ENCODE data around the gene SOS2.
"Not testable (repeated sequence)": the region's sequence is repeated elsewhere in the genome, so short reads cannot be mapped to it uniquely, and the experiment has no call there.

SOS2 gene

DNA sequence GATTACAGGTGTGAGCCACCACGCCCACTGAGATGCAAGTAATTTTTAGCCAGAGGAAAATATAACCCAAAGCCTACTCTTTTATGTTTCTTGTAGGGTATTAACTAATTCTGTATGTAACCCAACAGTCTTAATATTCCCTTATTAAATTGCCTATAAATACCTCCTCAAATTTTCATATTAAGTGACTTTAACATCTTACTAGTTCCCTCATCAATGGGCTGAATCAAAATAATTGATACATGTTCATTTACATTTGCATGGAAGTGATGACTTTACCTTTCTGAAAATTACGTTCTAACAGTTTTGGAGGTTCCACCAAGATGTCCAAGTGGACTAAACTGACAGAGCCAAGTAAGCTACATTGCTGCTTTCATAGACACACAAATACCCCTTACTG lies 3.1 kb downstream of the SOS2 start:
- DNase-seq (ENCODE audit: low read depth in 2 of 2, low spot score in 1 of 2), result no peak

DNA sequence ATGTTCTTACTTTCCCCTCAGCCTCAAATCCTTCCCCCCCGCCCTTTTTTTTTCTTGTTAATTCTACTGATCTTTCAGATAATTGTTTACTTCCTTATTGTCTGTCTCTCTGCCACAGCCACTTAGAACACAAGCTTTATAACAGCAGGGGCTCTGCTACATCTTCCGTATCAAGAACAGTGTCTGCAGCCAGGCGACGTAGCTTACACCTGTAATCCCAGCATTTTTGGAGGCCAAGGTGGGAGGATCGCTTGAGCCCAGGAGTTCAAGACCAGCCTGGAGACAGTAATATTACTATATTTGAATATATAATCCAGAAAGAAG lies 5.4 kb downstream of the SOS2 start:
- DNase-seq (ENCODE audit: low read depth in 2 of 2, low spot score in 1 of 2), result no peak

DNA sequence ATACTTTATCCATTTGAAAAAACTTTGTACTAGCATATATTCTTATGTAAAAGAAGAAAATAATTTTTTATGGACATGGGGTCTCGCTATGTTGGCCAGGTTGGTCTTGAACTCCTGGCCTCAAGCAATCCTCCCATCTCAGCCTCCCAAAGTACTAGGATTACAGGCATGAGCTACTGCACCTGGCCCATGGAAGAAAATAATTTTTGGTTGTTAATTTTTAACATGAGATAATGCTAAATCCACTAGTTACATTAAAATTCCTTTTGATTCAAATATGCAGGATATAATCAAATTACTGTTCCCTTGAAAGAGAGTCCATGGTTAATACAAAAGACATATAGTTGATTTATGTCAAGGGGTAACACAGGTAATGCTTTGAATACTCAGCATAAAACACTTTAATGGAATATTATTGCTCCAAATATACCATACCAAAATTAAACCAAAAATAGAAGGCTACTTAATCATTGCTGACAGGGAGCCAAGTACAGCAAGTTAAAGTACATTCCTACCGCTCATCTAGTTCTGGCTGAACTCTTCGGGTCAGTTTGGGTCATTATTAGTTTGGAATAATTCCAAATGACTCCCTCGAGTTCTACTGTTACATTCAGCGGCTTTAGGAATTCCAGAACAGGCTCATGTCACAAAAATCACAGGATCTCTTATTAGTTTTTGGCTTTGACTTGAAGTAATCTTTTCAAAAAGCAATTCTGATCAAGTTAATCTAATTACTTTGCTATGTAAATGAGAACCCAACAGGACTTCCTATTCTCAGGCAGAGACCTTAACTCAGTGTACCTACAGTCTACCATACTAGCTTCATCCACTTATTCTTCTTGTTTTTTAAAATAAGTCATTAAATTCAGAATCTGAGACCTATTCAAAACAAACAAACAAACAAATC lies 6.1 kb downstream of the SOS2 start:
- DNase-seq (ENCODE audit: low read depth in 2 of 2, low spot score in 1 of 2), result no peak

DNA sequence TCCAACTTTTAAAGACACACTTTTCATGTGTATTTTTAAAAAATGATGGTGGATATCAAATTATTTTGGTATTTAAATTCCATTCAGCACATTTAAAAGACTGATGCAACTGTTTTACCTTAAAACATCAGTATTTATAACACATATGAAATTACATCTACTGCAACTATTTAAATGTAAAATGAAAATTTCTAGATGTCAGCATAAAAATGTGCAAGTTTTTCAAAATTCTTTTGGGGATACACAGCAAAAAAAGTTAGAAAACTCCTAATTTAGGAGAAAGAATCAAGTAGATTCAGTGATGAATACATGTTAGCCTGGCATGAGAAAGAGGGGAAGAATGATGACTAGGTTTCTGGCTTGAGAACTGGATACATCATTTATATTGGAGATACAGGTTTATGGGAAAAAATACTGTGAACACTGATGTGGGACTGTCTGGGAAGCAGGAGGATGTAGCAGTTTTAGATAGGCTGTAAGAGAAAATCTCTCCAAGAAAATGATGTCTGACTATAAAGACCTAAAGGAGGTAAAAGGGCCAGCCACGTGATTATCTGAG lies 9.2 kb downstream of the SOS2 start:
- no peak for DNase-seq (ENCODE audit: low read depth in 2 of 2, low spot score in 1 of 2)

DNA sequence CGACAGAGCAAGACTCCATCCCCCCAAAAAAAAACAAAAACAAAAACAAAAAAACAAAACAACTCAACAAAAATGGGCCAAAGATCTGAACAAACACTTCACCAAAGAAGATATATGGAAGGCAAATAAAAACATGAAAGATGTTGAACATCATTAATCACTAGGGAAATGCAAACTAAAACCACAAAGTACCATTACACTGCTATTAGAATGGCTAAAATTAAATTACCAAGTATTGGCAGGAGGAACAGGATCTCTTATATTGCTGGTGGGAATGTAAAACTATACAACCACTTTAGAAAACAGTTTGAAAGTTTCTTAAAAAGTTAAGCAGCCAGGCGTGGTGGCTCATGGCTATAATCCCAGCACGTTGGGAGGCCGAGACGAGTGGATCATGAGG lies 12.9 kb downstream of the SOS2 start:
- DNase-seq (ENCODE audit: low read depth in 2 of 2, low spot score in 1 of 2), result no peak

DNA sequence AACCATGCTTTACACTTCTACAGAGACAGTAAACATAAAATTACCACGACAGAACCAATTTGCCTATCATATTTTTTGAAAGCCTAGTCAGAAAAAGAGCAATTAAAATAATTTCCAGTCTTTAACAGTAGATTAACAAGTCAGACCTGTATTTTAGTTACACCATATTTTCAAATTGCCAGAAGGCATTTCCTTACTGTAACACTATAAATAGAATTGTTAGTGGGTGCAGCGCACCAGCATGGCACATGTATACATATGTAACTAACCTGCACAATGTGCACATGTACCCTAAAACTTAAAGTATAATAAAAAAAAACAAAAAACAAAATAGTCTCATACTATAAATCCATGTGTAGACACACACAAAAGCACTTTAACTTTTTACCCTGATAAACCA lies 16.0 kb downstream of the SOS2 start:
- no peak for DNase-seq (ENCODE audit: low read depth in 2 of 2, low spot score in 1 of 2)

DNA sequence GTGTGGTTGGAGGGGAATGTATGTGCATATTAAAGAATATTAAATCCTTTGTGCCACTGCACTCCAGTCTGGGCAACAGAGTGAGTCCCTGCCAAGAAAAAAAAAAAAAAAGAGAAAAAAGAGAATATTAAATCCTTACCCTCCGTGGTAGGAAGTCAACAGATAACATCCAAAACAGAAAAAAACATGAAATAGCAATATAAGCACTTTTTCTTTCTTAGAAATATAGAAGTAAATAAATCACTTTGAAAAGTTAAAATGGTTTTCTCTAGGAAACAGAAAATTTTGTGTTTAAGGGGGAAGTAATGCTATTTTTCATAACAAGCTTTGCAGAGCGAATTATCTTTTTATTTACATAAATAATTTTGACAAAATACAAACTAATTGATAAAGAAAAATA lies 17.6 kb downstream of the SOS2 start:
- no peak for DNase-seq (ENCODE audit: low read depth in 2 of 2, low spot score in 1 of 2)

DNA sequence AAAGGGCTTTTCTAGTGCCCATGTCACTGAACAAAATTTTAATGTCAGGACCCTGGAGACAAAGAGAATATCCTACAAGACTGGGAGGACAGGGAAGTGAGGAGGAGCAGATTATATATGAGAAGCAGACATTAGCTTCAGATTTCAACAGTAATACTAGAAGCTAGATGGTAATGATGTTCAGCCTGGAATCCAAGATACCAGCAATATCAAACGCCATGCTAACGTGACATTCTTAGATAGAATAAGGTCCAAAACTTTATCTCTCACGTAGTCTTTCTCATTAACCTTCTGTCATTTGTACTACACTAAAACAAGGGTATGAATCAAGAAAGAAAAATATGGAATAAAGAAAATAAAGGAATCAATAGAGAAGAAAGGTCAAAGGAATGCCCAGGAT lies 18.7 kb downstream of the SOS2 start:
- no peak for DNase-seq (ENCODE audit: low read depth in 2 of 2, low spot score in 1 of 2)

DNA sequence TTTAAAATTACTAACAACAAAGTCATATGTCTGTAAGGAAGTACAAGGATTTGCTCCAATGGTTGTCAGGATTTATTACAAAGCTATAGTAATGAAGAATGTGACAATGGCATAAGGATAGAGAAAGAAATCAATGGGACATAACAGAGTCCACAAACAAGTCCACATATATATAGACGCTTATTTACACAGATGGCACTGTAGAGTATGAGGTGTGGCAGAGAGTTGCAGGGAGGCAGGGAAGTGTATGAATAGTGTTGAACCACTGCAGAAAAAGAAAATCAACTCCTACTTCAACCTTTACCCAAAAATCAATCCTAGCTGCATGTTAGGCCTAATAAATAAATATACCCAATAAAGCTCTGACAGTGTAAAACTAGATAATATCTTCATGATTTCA lies 21.3 kb downstream of the SOS2 start:
- DNase-seq (ENCODE audit: low read depth in 2 of 2, low spot score in 1 of 2), result no peak

DNA sequence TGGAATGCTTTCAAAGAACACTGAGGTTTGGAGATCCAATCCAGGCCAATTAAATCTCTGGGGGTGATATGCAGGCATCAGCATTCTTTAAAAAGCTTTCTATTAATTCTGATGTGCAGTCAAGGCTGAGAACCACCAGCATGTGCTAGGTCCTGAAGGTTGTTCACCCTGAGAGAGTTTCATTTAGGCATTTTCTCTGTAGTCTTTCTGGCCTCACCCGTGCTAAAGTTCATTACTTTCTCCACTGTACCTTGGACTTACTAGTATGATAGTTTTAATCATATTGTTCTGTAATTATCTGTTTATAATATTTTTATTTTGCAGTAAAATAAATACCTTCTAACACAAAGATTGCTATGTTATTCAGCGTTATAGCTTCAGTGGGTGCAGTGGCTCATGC lies 32.9 kb downstream of the SOS2 start:
- no peak for DNase-seq (ENCODE audit: low read depth in 2 of 2, low spot score in 1 of 2)

DNA sequence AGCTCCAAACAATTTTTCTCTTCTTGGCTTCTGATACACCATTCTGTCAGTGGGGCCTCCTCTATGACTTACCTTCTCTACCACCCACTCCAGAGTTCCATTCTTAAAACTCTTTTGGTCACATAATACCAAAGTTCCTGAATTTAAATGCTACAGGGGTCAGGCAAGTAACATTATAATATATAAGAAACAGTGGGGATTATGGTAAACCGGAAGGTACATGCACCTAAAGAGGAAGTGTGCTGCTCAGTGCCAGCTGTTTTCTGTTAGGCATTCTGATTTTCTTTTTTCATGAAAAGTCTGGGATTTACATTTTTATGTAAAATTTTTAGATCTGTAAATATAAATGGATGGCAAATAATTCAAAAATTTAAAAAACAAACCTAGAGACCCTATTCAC lies 39.9 kb downstream of the SOS2 start:
- no peak for DNase-seq (ENCODE audit: low read depth in 2 of 2, low spot score in 1 of 2)

DNA sequence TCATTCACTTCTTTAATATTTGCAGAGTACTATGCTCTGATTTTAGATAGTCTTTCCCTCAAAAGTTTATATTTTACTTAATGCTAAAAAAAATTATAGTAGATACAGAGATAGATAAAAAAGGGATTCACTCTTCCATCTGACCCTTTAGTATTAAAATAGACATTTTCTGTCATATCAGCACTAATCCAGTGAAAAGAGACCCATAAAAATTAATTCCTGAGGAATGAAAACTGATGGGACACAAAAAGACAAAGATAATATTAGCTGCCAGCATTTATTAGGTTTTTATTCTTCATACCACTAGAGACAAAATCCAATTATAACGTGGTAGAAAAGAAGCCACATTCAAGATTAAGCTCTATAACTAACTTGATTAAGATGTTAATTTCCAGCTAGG lies 45.3 kb downstream of the SOS2 start:
- no peak for DNase-seq (ENCODE audit: low read depth in 2 of 2, low spot score in 1 of 2)

DNA sequence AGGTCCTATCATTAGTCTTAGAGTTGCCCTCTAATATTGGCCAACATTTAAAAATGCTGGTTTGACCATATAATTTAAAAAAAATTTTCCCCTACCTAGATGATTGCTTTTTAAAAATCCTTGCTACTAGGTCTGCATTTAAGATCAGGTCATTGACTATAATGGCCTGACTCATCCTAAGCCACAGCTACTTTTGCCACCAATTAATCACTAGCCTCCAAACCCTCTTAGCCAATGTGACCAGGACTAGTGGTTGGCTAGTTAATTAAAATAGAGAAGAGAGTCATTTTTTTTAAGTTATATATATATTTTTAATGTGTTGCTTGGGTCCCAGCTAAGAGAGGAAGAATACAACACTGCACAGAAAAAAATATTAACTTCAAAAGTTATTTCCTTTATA lies 57.5 kb downstream of the SOS2 start:
- DNase-seq (ENCODE audit: low read depth in 2 of 2, low spot score in 1 of 2), result no peak

DNA sequence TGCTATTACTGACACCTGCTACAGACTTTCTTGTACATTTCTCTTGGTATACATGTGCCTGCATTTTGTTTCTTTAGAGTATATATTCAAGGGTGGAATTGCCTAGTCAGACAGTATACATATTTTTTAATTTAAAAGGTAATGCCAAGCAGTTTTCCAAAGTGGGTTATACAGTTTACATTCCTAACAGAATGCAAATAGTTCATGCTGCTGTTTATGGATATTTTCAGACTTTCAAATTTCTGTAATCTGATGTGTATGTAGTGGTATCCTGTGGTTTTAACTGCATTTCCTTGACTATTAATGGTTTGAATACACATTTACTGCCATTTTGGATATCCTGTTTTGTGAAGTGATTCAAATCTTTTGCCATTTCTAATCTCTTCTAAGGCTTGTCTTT lies 59.5 kb downstream of the SOS2 start:
- no peak for DNase-seq (ENCODE audit: low read depth in 2 of 2, low spot score in 1 of 2)

DNA sequence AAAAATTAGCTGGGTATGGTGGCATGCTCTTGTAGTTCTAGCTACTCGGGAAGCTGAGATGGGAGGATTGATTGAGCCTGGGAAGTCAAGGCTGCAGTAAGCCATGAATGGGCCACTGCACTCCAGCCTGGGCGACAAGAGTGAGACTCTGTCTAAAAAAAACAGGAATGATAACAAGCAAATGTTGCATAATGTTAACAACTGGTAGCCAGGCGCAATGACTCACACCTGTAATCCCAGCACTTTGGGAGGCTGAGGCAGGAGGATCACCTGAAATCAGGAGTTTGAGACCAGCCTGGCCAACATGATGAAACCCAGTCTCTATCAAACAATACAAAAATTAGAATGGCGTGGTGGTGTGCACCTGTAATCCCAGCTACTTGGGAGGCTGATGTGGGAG lies 64.0 kb downstream of the SOS2 start:
- not testable (repeated sequence) for DNase-seq (ENCODE audit: low read depth in 2 of 2, low spot score in 1 of 2)

DNA sequence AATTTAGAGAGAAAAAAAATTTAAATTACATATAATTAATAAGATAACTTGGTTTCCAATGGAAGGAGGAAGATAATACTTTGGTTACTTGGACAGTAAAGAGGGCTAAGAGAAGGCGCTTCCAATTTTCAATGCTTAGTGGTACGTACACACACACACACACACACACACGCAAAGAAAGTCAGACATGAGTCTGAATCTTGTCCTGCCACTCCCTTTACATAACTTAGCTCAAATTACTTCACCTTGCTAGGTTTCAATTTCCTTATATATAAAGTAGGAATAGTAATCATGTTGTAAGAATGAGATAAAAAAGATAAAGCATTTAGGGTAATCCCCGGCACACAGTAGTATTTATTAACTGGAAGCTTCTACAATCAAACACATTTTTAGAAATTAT lies 75.3 kb downstream of the SOS2 start:
- no peak for DNase-seq (ENCODE audit: low read depth in 2 of 2, low spot score in 1 of 2)

DNA sequence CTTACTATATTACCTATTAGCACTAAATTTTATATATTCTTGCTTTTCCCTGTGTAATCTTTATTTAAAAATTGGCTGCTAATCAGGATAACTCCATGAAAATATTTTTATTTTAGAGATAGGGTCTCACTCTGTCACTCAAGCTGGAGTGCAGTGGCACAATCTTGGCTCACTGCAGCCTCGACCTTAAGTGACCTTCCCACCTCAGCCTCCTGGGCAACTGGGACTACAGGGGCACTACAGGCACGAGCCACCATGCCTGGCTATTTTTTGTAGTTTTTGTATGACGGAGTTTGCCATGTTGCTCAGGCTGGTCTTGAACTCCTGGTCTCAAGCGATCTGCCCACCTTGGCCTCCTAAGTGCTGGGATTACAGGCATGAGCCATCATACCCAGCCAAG lies 82.6 kb downstream of the SOS2 start:
- DNase-seq (ENCODE audit: low read depth in 2 of 2, low spot score in 1 of 2), result no peak

DNA sequence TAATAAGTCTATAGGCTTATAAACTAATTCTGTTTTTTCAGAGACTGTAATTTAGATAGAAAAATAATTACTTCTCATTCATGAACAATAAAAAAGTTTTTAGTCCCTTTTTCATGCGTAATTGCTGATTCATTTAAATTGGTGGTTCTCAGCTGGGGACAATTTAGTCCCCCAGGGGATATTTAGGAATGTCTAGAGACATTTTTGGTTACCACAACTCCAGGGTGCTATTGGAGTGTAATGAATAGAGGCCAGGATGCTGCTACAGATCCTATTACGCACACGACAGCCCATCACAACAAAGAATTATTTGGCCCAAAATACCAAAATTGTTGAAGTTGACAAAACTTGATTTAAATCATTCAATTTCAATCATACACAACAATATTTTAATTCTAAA lies 92.2 kb downstream of the SOS2 start:
- no peak for DNase-seq (ENCODE audit: low read depth in 2 of 2, low spot score in 1 of 2)

DNA sequence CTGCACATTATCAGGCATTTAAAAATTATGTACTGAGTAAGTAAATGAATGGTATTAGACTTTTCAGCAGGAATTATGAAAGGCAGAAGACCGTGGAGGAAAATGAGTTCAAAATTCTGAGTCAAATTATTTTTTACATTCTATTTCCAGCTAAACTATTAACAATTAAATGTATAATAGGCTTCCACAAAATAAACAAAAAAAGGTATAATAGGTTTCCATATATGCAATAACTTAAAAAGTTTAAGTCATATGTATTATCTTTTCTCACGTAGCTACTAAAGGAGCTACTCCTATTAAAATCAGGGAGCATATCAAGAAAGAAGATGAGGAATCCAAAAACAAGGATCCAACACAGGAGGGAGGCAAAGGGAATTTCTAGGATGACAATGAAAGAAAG lies 103.6 kb downstream of the SOS2 start:
- no peak for DNase-seq (ENCODE audit: low read depth in 2 of 2, low spot score in 1 of 2)

DNA sequence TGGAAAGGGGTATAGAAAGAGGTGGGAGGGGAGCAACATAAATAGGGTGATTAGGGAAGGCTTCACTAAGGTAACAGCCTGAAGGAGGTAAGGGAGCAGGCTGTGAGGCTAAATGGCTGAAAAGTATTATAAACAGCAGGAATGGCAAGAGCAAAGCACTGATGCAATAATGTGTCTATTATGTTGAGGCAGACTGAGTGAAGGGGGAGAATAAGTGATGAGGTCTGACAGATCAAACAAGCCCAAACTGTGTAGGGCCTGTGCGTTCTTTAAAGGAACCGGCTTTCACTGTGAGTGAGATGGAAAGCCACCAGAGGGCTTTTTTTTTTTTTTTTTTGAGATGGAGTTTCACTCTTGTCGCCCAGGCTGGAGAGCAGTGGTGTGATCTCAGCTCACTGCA lies 108.3 kb downstream of the SOS2 start:
- DNase-seq (ENCODE audit: low read depth in 2 of 2, low spot score in 1 of 2), result no peak

DNA sequence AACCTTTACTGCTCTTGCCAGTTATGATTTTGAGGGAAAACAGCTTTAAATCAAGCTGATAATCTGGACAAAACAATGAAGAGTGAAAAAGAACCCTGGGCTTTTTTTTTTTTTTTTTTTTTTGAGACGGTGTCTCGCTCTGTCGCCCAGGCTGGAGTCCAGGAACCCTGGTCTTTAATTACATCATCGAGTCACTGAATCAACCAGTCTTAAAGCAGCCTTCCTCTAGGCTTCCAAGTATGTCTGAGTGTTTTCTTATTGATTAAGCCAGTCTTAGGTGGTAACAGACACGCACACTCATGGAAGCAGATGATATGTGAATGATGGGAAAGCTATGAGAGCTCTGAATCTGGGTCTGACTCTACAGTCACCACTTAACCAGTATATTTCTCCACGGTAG lies 109.1 kb downstream of the SOS2 start:
- no peak for DNase-seq (ENCODE audit: low read depth in 2 of 2, low spot score in 1 of 2)

DNA sequence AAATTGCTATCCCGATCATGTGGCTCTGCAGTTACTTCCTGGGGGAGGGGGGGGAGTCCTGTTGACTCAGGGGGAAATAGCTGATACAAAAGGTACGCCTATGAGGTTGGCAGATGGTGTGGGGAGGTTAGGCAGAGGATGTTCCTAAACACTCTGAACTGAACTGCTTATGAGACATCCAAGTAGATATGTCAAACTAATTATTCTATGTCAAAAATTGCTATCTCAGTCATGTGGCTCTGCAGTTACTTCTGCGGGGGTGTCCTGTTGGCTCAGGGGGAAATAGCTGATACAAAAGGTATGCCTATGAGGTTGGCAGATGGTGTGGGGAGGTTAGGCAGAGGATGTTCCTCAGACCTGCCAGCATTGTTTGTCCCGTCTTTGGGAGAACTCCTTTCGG lies 109.9 kb downstream of the SOS2 start:
- no peak for DNase-seq (ENCODE audit: low read depth in 2 of 2, low spot score in 1 of 2)

DNA sequence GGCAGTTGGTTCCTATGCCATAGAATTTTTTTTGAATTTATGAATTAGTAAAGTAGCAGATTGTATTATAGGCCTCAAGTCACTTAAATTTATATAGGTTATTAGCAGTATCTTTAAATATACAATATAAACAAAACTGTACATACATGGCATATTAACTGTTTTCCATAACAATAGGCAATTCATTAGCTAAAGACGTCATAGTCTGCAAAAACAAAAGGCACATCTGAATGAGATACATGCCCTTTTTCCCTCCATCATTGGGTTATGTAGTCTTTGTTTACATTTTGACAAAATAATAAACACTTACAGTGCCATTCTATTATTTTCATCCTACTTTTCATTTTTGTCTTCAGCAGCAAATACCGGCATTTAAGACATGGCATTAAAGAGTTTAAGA lies 113.9 kb downstream of the SOS2 start:
- no peak for DNase-seq (ENCODE audit: low read depth in 2 of 2, low spot score in 1 of 2)
